H1 (cell line): Measurements from ENCODE around the gene TMEM204. TPM values are rescaled to one million over a fixed set of nuclear protein-coding genes. Genes with fewer than 3 reads are reported as not detected.

Source experiments
- CBX5 ChIP-seq: fragments of 300-800, 300-1000 bp; sonication (generic); IDR thresholded peaks from 2 replicates; pipeline ENCODE4 v1.7.1; 2016; ENCODE audit warnings: antibody characterized with exemption, low read length, low read depth
- GTF2F1 ChIP-seq: IDR thresholded peaks from 2 replicates; pipeline ENCODE4 v1.6.1; 2012; ENCODE audit warnings: low read depth, low read length, improper control_type of control experiment, borderline replicate concordance
- HDAC2 ChIP-seq, 2 experiments: fragments of 300-600 bp in 1 of 2; sonication (generic) in 1 of 2; IDR thresholded peaks; 2 replicates each; pipeline ENCODE4 v1.6.1; 2011 to 2012; ENCODE audit warnings: low read depth in 2 of 2, low read length in 2 of 2, mild to moderate bottlenecking in 2 of 2, moderate library complexity in 2 of 2, borderline replicate concordance in 1 of 2, inconsistent platforms in 1 of 2
- JUND ChIP-seq: IDR thresholded peaks from 2 replicates; pipeline ENCODE4 v1.6.1; 2011; ENCODE audit warnings: mild to moderate bottlenecking, improper control_type of control experiment, low read length
- POLR2AphosphoS5 ChIP-seq: IDR thresholded peaks from 2 replicates; pipeline ENCODE4 v1.6.1; 2011; ENCODE audit warnings: low read depth, low read length
- RBBP5 ChIP-seq: IDR thresholded peaks from 2 replicates; pipeline ENCODE4 v1.7.1; 2012; ENCODE audit warnings: low read depth, mild to moderate bottlenecking, inconsistent platforms, low read length, moderate library complexity, borderline replicate concordance
- TAF7 ChIP-seq: optimal IDR thresholded peaks from 2 replicates; pipeline ENCODE3; 2011; ENCODE audit warnings: low read depth, mild to moderate bottlenecking, inconsistent platforms, low read length, moderate library complexity, borderline replicate concordance
- TCF12 ChIP-seq: IDR thresholded peaks from 2 replicates; pipeline ENCODE4 v1.6.1; 2011; ENCODE audit warnings: low read depth, mild to moderate bottlenecking, low read length
- polyA plus RNA-seq, 7 experiments: library from polyadenylated mRNA; depleted of rRNA in 3 of 7; stranded (reverse) in 5 of 7; unstranded in 2 of 7; fragments of >200 nt in 5 of 7; fragments of 200-250 nt in 2 of 7; gene quantifications; 1 replicate in 5 of 7; 2 replicates in 1 of 7; 4 replicates in 1 of 7; pipeline versions ENCODE4 v1.2.1 to v1.2.3, GENCODE V29; 2011 to 2013; ENCODE audit warnings: missing spikeins in 2 of 7, mixed read lengths in 2 of 7
- total RNA-seq: library from RNA; stranded (reverse); fragmentation: NEBNext Ultra II Directional; extraction: Animal tissue kit (Norgen Biotek cat#: 25700); gene quantifications from 2 replicates; pipeline ENCODE4 v1.2.1, GENCODE V29; 2021
- TF ChIP-seq, protein P1 (sequence below): fragments of 300-600 bp; sonication (generic); IDR thresholded peaks from 2 replicates; pipeline ENCODE4 v1.7.1; 2012; ENCODE audit warnings: low read length, moderate library complexity, mild to moderate bottlenecking, inconsistent platforms; ENCODE audit not compliant: insufficient replicate concordance

TMEM204 gene
- total and polyA plus RNA-seq, 2 of the 8 experiments (the other 6 are each of a cell fraction or from before 2014, with no cell fraction given) = not detected

DNA sequence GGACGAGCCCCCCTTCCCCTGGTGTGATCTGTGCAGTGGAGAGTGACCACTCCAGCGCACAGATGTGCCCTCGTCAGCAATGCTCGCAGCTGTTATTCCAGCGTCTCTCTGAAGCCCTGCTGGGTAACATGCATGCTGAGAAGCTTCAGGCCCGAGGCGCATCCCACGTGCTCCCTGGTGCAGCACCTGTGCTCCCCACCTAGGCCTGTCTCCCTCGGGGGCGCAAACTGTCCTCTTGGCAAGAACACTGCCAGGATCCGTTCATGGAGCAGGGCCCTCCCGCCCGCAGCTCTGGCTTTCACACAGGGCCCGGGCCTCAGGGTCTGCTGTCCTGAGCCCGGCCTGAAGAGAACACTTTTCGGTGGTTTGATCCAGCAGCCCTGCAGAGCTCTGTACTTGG lies 13.0 kb downstream of the TMEM204 start (continued):
- TF ChIP-seq, protein P1, sequence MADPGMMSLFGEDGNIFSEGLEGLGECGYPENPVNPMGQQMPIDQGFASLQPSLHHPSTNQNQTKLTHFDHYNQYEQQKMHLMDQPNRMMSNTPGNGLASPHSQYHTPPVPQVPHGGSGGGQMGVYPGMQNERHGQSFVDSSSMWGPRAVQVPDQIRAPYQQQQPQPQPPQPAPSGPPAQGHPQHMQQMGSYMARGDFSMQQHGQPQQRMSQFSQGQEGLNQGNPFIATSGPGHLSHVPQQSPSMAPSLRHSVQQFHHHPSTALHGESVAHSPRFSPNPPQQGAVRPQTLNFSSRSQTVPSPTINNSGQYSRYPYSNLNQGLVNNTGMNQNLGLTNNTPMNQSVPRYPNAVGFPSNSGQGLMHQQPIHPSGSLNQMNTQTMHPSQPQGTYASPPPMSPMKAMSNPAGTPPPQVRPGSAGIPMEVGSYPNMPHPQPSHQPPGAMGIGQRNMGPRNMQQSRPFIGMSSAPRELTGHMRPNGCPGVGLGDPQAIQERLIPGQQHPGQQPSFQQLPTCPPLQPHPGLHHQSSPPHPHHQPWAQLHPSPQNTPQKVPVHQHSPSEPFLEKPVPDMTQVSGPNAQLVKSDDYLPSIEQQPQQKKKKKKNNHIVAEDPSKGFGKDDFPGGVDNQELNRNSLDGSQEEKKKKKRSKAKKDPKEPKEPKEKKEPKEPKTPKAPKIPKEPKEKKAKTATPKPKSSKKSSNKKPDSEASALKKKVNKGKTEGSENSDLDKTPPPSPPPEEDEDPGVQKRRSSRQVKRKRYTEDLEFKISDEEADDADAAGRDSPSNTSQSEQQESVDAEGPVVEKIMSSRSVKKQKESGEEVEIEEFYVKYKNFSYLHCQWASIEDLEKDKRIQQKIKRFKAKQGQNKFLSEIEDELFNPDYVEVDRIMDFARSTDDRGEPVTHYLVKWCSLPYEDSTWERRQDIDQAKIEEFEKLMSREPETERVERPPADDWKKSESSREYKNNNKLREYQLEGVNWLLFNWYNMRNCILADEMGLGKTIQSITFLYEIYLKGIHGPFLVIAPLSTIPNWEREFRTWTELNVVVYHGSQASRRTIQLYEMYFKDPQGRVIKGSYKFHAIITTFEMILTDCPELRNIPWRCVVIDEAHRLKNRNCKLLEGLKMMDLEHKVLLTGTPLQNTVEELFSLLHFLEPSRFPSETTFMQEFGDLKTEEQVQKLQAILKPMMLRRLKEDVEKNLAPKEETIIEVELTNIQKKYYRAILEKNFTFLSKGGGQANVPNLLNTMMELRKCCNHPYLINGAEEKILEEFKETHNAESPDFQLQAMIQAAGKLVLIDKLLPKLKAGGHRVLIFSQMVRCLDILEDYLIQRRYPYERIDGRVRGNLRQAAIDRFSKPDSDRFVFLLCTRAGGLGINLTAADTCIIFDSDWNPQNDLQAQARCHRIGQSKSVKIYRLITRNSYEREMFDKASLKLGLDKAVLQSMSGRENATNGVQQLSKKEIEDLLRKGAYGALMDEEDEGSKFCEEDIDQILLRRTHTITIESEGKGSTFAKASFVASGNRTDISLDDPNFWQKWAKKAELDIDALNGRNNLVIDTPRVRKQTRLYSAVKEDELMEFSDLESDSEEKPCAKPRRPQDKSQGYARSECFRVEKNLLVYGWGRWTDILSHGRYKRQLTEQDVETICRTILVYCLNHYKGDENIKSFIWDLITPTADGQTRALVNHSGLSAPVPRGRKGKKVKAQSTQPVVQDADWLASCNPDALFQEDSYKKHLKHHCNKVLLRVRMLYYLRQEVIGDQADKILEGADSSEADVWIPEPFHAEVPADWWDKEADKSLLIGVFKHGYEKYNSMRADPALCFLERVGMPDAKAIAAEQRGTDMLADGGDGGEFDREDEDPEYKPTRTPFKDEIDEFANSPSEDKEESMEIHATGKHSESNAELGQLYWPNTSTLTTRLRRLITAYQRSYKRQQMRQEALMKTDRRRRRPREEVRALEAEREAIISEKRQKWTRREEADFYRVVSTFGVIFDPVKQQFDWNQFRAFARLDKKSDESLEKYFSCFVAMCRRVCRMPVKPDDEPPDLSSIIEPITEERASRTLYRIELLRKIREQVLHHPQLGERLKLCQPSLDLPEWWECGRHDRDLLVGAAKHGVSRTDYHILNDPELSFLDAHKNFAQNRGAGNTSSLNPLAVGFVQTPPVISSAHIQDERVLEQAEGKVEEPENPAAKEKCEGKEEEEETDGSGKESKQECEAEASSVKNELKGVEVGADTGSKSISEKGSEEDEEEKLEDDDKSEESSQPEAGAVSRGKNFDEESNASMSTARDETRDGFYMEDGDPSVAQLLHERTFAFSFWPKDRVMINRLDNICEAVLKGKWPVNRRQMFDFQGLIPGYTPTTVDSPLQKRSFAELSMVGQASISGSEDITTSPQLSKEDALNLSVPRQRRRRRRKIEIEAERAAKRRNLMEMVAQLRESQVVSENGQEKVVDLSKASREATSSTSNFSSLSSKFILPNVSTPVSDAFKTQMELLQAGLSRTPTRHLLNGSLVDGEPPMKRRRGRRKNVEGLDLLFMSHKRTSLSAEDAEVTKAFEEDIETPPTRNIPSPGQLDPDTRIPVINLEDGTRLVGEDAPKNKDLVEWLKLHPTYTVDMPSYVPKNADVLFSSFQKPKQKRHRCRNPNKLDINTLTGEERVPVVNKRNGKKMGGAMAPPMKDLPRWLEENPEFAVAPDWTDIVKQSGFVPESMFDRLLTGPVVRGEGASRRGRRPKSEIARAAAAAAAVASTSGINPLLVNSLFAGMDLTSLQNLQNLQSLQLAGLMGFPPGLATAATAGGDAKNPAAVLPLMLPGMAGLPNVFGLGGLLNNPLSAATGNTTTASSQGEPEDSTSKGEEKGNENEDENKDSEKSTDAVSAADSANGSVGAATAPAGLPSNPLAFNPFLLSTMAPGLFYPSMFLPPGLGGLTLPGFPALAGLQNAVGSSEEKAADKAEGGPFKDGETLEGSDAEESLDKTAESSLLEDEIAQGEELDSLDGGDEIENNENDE = no peak
- TF ChIP-seq TAF7 (no peak), HDAC2 (IDR thresholded peaks at IDR 0.05; ENCODE audit: borderline replicate concordance in 1 of 2, low read depth in 2 of 2, low read length in 2 of 2) (no peak), RBBP5 (no peak), JUND (no peak), CBX5 (no peak), POLR2AphosphoS5 (no peak), TCF12 (no peak), GTF2F1 (no peak)
- TF ChIP-seq, all 59 proteins: peak for 0
